Adrenal gland (tissue), 5 donors: ENCODE data around the gene WFS1.

Source experiments
- POLR2A ChIP-seq, 2 donors: fragments of 450-650 bp; IDR thresholded peaks; one replicate each; pipeline ENCODE4 v1.6.1; 2017; ENCODE audit warnings: antibody characterized with exemption in 2 of 2, mild to moderate bottlenecking in 2 of 2, moderate library complexity in 1 of 2
- TF ChIP-seq, protein P1 (sequence below), 6 experiments: fragments of 450-650 bp in 4 of 6; fragments of 200-600 bp in 2 of 6; sonication (generic) in 1 of 6; IDR thresholded peaks; 1 replicate in 5 of 6; 2 replicates in 1 of 6; pipeline versions ENCODE4 v1.5.1 to v1.8.0; 2016 to 2021; ENCODE audit warnings: antibody characterized with exemption in 6 of 6, mild to moderate bottlenecking in 2 of 6, moderate library complexity in 1 of 6
- donor health status: DM: no; HTN: no; CAD: no.

- TF ChIP-seq, protein P1, sequence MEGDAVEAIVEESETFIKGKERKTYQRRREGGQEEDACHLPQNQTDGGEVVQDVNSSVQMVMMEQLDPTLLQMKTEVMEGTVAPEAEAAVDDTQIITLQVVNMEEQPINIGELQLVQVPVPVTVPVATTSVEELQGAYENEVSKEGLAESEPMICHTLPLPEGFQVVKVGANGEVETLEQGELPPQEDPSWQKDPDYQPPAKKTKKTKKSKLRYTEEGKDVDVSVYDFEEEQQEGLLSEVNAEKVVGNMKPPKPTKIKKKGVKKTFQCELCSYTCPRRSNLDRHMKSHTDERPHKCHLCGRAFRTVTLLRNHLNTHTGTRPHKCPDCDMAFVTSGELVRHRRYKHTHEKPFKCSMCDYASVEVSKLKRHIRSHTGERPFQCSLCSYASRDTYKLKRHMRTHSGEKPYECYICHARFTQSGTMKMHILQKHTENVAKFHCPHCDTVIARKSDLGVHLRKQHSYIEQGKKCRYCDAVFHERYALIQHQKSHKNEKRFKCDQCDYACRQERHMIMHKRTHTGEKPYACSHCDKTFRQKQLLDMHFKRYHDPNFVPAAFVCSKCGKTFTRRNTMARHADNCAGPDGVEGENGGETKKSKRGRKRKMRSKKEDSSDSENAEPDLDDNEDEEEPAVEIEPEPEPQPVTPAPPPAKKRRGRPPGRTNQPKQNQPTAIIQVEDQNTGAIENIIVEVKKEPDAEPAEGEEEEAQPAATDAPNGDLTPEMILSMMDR (IDR thresholded peaks at IDR 0.05) = no peak
- no peak for TF ChIP-seq POLR2A (IDR thresholded peaks at IDR 0.05)
Measured at GRCh38 chr4:6281436-6282313, 12.0 kb downstream of the WFS1 start.
